ENCODE data around the gene LRP11. TPM values are rescaled to one million over a fixed set of nuclear protein-coding genes. Genes with fewer than 3 reads are reported as not detected.

Gene LRP11
- total RNA-seq, 2 experiments from 2014 or later: 6.5 to 7.4 TPM

DNA sequence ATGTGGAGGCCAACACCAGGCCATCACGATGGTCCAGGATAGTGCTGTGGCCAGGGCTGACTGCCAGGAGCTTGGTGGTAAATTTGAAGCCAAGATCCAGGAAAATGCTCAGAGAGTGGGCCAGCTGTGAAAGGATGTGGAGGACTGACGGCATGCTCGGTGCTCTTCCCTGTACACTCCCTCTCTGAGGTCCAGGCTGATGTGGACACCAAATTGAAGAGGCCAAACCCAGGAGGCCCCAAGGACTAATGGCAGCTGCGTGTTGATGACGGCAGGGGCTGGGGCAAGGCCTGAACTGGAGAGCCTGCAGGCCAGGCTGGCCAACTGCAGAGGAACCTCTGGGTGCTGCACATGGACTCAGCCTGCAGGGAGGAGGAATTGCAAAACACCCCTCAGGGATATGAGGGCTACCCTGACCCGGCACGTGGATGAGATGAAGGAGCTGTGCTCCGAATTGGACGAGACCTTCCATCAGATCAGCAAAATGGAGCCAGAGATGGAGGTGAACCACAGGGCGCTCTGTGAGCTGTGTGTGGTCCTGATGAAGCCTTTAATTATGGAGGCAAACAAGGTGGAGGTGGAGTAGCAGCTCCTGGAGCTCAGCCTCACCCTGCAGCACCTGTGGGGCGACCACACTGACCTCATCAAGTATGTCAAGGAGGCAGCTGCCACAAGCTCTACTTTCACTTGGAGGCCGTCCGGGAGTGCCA, 40.7 kb upstream of the LRP11 start:
- DNase-seq: no peak
- CTCF ChIA-PET: interaction anchor here (1.1 to 2.4 kb wide), 5 partner anchors 8 to 70 kb away, joined by 3 to 6 read pairs (median 3); no protein-coding TSS in a partner anchor

DNA sequence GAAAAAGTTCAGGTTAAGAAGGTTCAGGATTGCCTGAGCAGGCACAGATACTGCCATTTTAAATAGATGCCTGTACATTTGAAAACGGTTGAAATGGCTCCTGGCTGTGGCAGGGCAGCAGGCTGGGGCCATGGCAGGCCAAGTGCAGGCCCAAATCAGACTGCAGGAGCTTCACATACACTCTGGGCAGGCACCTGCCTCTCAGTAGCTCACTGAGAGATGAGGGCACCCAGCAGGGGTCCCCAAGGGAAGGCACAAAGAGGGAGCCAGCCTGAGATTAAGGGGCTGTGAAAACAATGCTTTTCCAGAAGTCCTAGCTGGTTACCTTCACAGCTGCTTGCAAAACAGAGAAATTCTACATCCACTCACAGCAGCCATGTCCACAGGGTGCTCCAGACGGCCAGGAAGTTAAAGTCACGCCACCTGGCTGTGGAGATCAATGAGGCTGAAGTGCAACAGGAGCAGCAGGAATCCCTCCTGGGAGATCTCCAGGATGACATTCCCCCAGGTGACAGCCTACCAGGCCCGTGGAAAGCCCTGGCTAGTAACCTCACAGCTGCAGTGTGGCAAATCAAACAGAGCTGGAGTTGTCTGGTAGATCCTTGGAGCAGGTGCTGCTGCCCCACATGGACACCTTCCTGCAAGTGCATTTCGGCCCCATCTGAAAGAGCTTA, 39.9 kb upstream of the LRP11 start:
- DNase-seq: no peak
- no peak overlapping the region for H3K4me3 Mint-ChIP-seq
- H3K36me3 Mint-ChIP-seq (ENCODE audit: low read depth): peaks cover 3% of the 10 kb centered on the region
- H3K27ac Mint-ChIP-seq: no peak overlapping the region
- peaks cover 11% of the 10 kb centered on the region for H3K9me3 Mint-ChIP-seq
- H3K4me1 Mint-ChIP-seq: no peaks in the 10 kb centered on the region
- ChIA-PET CTCF (interaction anchor here (1.0 to 1.1 kb wide), 2 partner anchors 64 to 80 kb away, joined by 3 read pairs; no protein-coding TSS in a partner anchor), POLR2A (no interaction called here)
- H3K27me3 Mint-ChIP-seq: peaks cover 5% of the 10 kb centered on the region

More for the DNA sequence above, 40.7 kb upstream of the LRP11 start:
- Mint-ChIP-seq H3K27ac (no peak overlapping the region), H3K36me3 (ENCODE audit: low read depth) (peaks cover 3% of the 10 kb centered on the region), H3K27me3 (peaks cover 5% of the 10 kb centered on the region), H3K4me1 (no peaks in the 10 kb centered on the region), H3K9me3 (peaks cover 15% of the 10 kb centered on the region), H3K4me3 (no peak overlapping the region)
- POLR2A ChIA-PET: no interaction called here

DNA sequence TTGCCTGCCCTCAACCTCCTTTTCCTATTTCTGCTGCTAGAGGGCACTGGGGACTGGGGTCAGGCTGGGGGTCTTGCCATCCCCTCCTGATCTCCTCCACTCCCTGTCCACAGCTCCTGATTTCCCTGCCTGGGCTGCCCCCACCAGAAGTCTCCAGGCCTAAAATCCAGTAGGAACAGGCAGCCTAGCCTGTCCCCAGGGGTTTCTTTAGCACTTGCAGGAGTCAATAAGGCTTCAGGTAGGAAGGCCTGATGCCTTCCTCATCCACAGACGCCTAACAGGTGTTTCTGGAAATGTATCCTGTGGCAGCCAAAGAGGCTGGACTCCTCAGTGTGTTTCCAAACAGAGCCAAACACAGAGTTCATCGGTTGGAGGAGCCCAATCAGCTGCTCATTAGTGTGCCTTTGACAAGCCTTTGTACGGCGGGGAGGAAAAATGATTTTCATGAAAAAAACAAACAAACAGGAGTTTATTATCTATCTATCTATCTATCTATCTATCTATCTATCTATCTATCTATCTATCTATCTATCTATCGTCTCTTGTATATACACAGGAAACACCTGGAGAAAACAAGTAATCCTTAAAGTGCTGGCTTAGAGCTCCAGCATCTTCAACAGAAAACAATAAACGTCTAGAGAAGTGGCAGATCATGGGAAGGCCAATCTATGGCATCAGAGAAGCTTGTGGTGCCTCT, 37.4 kb upstream of the LRP11 start:
- no peaks in the 10 kb centered on the region for H3K36me3 Mint-ChIP-seq (ENCODE audit: low read depth)
- no peak for DNase-seq
- ChIA-PET CTCF (interaction anchor here (1.3 kb wide), 1 partner anchor 38 kb away, joined by 3 read pairs; no protein-coding TSS in a partner anchor), POLR2A (no interaction called here)
- H3K4me3 Mint-ChIP-seq: no peak overlapping the region
- H3K27ac Mint-ChIP-seq: no peak overlapping the region
- peaks cover 1% of the 10 kb centered on the region for H3K4me1 Mint-ChIP-seq
- no peaks in the 10 kb centered on the region for H3K9me3 Mint-ChIP-seq
- peaks cover 3% of the 10 kb centered on the region for H3K27me3 Mint-ChIP-seq

DNA sequence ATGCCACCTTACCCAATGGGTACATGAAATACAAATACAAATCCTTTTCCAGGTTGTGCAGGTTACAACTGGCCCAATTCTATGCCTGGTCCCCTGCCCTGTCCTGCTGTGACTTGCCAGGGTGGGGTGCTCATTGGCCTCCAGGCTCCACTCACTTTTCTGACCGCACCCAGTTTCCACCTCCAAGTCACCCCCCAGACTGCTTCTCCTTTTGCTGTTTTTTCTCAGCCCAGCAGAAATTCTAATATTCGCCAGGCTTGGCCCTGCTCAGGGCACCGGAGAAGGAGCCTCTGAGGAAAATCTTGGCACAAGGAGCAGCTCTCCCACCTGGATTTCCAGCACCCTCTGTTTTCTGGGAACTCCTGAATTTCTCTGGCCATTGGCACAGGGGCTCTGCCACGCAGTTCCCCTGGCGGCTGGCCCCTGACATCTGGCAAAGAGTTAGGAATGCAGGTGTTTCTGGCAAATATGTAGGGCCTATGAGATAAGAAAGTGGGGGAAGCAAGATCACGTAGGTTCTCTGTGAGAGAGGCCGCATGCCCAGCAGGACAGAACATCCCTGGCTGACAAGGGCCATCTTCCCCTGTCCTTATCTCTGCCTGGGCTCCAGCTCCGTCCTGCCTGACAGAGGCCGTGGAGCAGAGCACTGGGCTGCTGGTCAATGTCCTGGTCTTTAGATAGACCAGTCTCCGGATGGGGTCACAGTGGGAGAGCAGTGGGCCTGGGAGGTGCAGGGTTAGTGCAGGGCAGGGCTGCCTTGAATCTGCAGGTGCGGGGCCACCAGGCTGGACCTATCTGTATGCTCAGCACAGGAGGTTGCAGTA, 36.7 kb upstream of the LRP11 start:
- H3K27ac Mint-ChIP-seq: no peak overlapping the region
- CTCF ChIA-PET: interaction anchor here (1.3 to 1.4 kb wide), 2 partner anchors 15 to 37 kb away, joined by 3 to 4 read pairs; no protein-coding TSS in a partner anchor

DNA sequence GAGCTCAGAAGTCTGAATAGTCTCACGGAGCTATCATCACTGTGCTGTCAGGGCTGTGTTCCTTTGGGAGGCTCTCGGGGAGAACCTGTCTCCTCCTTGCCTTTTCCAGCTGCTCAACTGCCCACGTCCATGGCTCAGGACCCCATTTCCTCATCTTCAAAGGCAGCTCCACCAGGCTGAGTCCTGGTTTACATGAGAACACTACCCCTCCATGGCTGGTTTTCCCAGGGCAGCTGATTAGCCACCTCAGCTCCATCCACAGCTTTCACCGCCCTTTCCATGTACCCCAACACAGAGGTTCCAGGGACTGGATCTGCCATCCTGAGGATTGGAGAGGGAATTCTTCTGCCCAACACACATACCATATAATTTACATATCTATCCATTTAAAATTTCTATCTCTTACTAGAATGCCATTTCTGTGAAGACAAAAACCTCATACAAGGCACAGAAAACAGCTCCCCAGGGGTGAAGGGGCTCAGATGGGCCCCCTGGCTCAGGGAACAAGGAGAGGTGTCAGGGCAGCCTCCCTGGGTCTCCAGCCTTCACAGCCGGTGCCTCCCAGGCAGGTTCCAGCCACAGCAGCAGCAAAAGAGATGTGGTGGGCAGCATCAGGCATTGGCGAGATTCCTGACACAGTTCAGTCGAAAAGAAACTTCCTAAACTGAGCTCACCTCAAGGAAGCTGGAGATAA, 35.9 kb upstream of the LRP11 start:
- H3K36me3 Mint-ChIP-seq (ENCODE audit: low read depth): no peaks in the 10 kb centered on the region
- ChIA-PET POLR2A (no interaction called here), CTCF (interaction anchor here (1.1 to 1.4 kb wide), 2 partner anchors 14 to 24 kb away, joined by 3 to 4 read pairs; no protein-coding TSS in a partner anchor)
- peaks cover 12% of the 10 kb centered on the region for H3K4me1 Mint-ChIP-seq
- no peak overlapping the region for H3K4me3 Mint-ChIP-seq
- no peak overlapping the region for H3K27ac Mint-ChIP-seq
- H3K27me3 Mint-ChIP-seq: peaks cover 3% of the 10 kb centered on the region
- no peak for DNase-seq
- H3K9me3 Mint-ChIP-seq: no peaks in the 10 kb centered on the region

More for the DNA sequence above, 36.7 kb upstream of the LRP11 start:
- POLR2A ChIA-PET: no interaction called here
- Mint-ChIP-seq H3K4me1 (peaks cover 9% of the 10 kb centered on the region), H3K9me3 (no peaks in the 10 kb centered on the region), H3K27me3 (peaks cover 3% of the 10 kb centered on the region), H3K4me3 (no peak overlapping the region), H3K36me3 (ENCODE audit: low read depth) (no peaks in the 10 kb centered on the region)
- no peak for DNase-seq

DNA sequence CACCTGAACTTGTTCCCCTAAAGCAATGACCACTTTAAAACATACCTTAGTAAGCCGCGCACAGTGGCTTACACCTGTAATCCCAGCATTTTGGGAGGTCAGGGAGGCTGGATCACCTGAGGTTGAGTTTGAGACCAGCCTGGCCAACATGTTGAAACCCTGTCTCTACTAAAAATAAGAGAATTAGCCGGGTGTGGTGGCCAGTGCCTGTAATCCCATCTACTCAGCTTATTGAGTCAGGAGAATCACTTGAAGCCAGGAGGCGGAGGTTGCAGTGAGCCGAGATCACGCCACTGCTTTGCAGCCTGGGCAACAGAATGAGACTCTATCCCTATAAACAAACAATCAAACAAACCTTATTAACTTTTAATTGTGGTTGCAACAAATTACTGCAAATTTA, 35.3 kb upstream of the LRP11 start:
- no peaks in the 10 kb centered on the region for H3K36me3 Mint-ChIP-seq (ENCODE audit: low read depth)
- H3K27ac Mint-ChIP-seq: no peak overlapping the region
- H3K4me1 Mint-ChIP-seq: peaks cover 14% of the 10 kb centered on the region
- no peaks in the 10 kb centered on the region for H3K9me3 Mint-ChIP-seq
- peaks cover 5% of the 10 kb centered on the region for H3K27me3 Mint-ChIP-seq
- POLR2A ChIA-PET: no interaction called here
- H3K4me3 Mint-ChIP-seq: no peak overlapping the region
- CTCF ChIA-PET: interaction anchor here (1.1 to 1.4 kb wide), 2 partner anchors 13 to 25 kb away, joined by 3 to 4 read pairs; no protein-coding TSS in a partner anchor
- no peak for DNase-seq

DNA sequence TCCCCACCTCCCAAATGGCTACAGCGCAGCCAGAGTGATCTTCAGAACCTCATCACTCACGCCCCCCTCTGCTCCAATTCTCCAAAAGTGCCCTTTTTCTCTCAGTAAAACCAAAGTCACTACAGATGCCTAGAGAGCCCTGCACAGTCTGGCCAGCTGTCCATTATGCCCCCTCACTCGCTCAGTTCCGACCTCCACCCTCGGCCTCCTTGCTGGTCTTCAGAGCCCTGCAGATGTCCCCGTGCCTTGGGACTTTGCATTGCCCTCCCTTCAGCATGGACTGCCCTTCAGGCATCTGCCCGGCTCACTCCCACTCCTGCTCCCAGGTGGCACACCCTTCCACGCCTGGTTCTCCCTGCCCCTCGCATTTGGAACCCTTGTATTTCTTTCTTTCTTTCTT, 34.8 kb upstream of the LRP11 start:
- H3K4me3 Mint-ChIP-seq: no peak overlapping the region
- H3K9me3 Mint-ChIP-seq: no peaks in the 10 kb centered on the region
- no peak for DNase-seq
- H3K27ac Mint-ChIP-seq: no peak overlapping the region
- CTCF ChIA-PET: interaction anchor here (1.1 kb wide), 1 partner anchor 26 kb away, joined by 3 read pairs; no protein-coding TSS in a partner anchor
- peaks cover 14% of the 10 kb centered on the region for H3K4me1 Mint-ChIP-seq
- peaks cover 10% of the 10 kb centered on the region for H3K27me3 Mint-ChIP-seq
- H3K36me3 Mint-ChIP-seq (ENCODE audit: low read depth): no peaks in the 10 kb centered on the region
- POLR2A ChIA-PET: no interaction called here

DNA sequence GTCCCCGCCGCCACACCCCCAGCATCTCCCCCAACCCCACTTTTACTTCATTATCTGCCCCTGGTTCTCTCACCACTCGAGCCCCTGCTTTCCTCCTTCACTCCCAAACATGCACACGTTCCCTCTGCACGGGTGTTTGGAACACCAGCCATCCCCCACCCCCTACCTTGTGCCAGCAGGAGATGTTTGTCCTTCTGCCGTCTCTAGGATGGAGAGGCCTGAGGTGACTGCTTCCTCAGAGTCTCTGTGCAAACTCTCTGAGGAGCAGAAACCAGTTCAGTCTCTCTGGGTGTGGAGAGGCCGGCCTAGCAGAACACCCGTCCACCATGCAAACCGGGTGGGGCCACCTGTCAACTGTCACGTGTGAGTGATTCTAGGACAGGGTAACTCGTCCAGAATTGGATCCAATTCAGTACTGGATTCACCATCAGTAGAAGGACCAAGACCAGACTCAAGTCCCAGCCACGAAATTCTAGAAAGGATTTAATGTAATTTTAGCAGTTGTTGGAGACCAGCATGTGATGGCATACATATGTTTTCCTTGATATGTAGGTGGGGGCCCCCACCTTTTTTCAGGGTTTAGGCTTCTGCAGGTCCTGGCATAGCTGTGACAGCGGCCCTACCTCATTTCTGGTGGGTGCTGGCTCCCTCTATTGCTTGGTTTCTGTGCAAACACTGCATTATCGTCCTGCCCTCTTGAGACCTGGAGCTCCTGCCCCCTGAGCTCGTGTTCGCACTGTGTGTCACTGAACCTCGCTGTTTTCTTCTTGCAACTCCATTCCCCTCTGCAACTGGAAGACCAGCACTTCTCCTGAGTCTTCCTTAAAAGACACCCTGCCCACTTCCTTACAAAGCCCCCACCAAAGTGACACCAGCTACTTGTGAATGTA, 33.9 kb upstream of the LRP11 start, which contains the start of gene RAET1E:
Gene RAET1E (minus strand): TSS at position 259 of the 890 bp plus-strand sequence. CDS start 7,212 bp downstream, outside the sequence.
- Mint-ChIP-seq H3K9me3 (no peaks in the 10 kb centered on the region), H3K36me3 (ENCODE audit: low read depth) (no peaks in the 10 kb centered on the region), H3K27me3 (peaks cover 18% of the 10 kb centered on the region), H3K4me3 (no peak within 1 kb of the TSS), H3K27ac (no peak within 1 kb of the TSS), H3K4me1 (peaks cover 14% of the 10 kb centered on the region)
- ChIA-PET POLR2A (no interaction called here), CTCF (no interaction called here)
- no peak for DNase-seq

DNA sequence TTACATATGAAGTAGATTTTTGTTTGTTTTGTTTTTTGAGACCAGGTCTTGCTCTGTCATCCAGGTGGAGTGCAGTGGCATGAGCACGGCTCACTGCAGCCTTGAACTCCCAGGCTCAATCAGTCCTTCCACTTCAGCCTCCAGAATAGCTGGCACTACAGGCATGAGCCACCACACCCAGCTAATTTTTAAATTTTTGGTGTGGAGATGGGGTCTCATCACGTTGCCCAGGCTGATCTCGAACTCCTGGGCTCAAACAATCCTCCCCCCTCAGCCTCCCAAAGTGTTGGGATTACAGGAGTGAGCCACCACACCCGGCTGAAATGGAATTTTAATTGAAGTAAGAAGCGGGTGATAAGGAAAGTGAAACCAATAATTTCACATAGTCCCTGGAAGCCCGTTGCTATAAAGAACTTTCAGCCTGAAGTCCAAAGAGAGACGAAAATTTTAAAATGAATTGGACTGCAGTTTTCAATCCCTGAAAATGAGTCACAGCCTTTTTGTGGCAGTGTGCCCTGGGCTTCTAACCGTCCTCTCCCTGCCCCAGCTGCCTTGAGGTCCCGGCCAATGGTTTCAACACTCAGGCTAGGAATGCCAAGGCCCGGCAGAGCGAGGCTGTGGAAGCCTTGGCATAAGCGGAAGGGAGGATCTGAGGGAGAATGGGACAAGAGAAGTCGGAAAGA, 33.0 kb upstream of the LRP11 start:
- Mint-ChIP-seq H3K9me3 (no peaks in the 10 kb centered on the region), H3K36me3 (ENCODE audit: low read depth) (no peaks in the 10 kb centered on the region), H3K4me3 (no peak overlapping the region), H3K27me3 (peaks cover 21% of the 10 kb centered on the region), H3K27ac (no peak overlapping the region), H3K4me1 (peaks cover 14% of the 10 kb centered on the region)
- ChIA-PET CTCF (interaction anchor here (0.7 to 1.2 kb wide), 2 partner anchors 9 to 56 kb away, joined by 3 to 6 read pairs; no protein-coding TSS in a partner anchor), POLR2A (interaction anchor here (0.6 kb wide), 1 partner anchor 352 kb away, joined by 3 read pairs; no protein-coding TSS in a partner anchor)
- no peak for DNase-seq

DNA sequence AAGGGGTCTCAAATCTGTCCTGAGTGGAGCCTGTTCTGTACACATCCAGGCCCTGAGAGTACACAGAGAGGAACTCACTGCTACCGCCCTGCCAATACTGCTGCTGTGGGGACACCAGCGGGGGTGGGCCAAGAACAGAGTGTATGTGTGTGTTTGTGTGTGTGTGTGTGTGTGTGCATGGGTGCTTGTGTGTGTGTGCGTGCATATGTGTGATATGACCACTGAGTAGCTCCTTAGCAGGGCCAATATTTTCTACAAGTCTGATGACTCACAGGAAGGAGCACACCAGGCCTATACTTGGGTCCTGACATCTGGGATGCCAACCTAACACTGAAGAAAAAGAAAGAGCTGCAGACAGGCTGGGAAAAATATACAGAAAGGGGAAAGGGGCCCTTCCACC, 32.3 kb upstream of the LRP11 start:
- ChIA-PET CTCF (interaction anchor here (0.7 to 1.2 kb wide), 2 partner anchors 10 to 56 kb away, joined by 3 to 6 read pairs; no protein-coding TSS in a partner anchor), POLR2A (interaction anchor here (0.6 kb wide), 1 partner anchor 351 kb away, joined by 3 read pairs; no protein-coding TSS in a partner anchor)
- Mint-ChIP-seq H3K9me3 (no peaks in the 10 kb centered on the region), H3K27me3 (peaks cover 23% of the 10 kb centered on the region), H3K36me3 (ENCODE audit: low read depth) (no peaks in the 10 kb centered on the region), H3K27ac (no peak overlapping the region), H3K4me3 (no peak overlapping the region), H3K4me1 (peaks cover 14% of the 10 kb centered on the region)
- DNase-seq: no peak

All from activated CD4-positive, alpha-beta T cell treated with anti-CD3 and anti-CD28 coated beads, Interleukin-2, amount 10 ng/mL, durations not matched to agents 7 days and 5 days (primary cell).